IPS DF 4.7 (cell line): ENCODE data around the gene CELA3A.
"Not testable (repeated sequence)": the region's sequence is repeated elsewhere in the genome, so short reads cannot be mapped to it uniquely, and the experiment has no call there.

Source experiments
- DNase-seq: peaks from one replicate; pipeline ENCODE4 v3.0.0-alpha.2; 2013; ENCODE audit warnings: low spot score; ENCODE audit errors: extremely low read depth

CELA3A gene

GRCh38 chr1:21981253-21981652 lies 20.2 kb upstream of the CELA3A start:
- not testable (repeated sequence) for DNase-seq

GRCh38 chr1:21982122-21982521 lies 19.3 kb upstream of the CELA3A start:
- not testable (repeated sequence) for DNase-seq

- DNase-seq: not testable (repeated sequence)
Observed at GRCh38 chr1:21983539-21983938, 17.9 kb upstream of the CELA3A start.

GRCh38 chr1:21985893-21986292 lies 15.6 kb upstream of the CELA3A start:
- DNase-seq: not testable (repeated sequence)

GRCh38 chr1:21986386-21986785 lies 15.1 kb upstream of the CELA3A start:
- not testable (repeated sequence) for DNase-seq

GRCh38 chr1:21989672-21990393 lies 11.6 kb upstream of the CELA3A start:
- DNase-seq: not testable (repeated sequence)

GRCh38 chr1:21992186-21992585 lies 9.3 kb upstream of the CELA3A start:
- not testable (repeated sequence) for DNase-seq

GRCh38 chr1:21994716-21995115 lies 6.7 kb upstream of the CELA3A start:
- not testable (repeated sequence) for DNase-seq

- not testable (repeated sequence) for DNase-seq
Observed at GRCh38 chr1:21996663-21996970, 4.8 kb upstream of the CELA3A start.

- not testable (repeated sequence) for DNase-seq
Observed at GRCh38 chr1:21997891-21998623, 3.4 kb upstream of the CELA3A start.

GRCh38 chr1:21998624-21999294 lies 2.7 kb upstream of the CELA3A start:
- DNase-seq: not testable (repeated sequence)

- not testable (repeated sequence) for DNase-seq
Observed at GRCh38 chr1:21999645-22000044, 1.8 kb upstream of the CELA3A start.

GRCh38 chr1:22002461-22002860 lies 1.0 kb downstream of the CELA3A start:
- not testable (repeated sequence) for DNase-seq

- not testable (repeated sequence) for DNase-seq
Observed at GRCh38 chr1:22002875-22003274, 1.4 kb downstream of the CELA3A start.

GRCh38 chr1:22003959-22004358 lies 2.5 kb downstream of the CELA3A start:
- DNase-seq: not testable (repeated sequence)

GRCh38 chr1:22005261-22006149 lies 4.0 kb downstream of the CELA3A start:
- DNase-seq: not testable (repeated sequence)

GRCh38 chr1:22006736-22007135 lies 5.3 kb downstream of the CELA3A start:
- DNase-seq: not testable (repeated sequence)

GRCh38 chr1:22007262-22007661 lies 5.8 kb downstream of the CELA3A start:
- not testable (repeated sequence) for DNase-seq

- not testable (repeated sequence) for DNase-seq
Observed at GRCh38 chr1:22009566-22009965, 8.1 kb downstream of the CELA3A start.

GRCh38 chr1:22012752-22013151 lies 11.3 kb downstream of the CELA3A start:
- not testable (repeated sequence) for DNase-seq

- not testable (repeated sequence) for DNase-seq
Observed at GRCh38 chr1:22014575-22015206, 13.2 kb downstream of the CELA3A start.
